Effector CD8-positive, alpha-beta T cell (primary cell): ENCODE data around the gene CIDEC.
"Not testable (repeated sequence)": the region's sequence is repeated elsewhere in the genome, so short reads cannot be mapped to it uniquely, and the experiment has no call there.

ENCODE experiments used
- DNase-seq: peaks from one replicate; lab custom pipeline; 2025; lab: John Stamatoyannopoulos, UW

The CIDEC gene

GRCh38 chr3:9876255-9876654, 3.8 kb downstream of the CIDEC start:
- not testable (repeated sequence) for DNase-seq

GRCh38 chr3:9875448-9875847, 4.6 kb downstream of the CIDEC start:
- no peak for DNase-seq

GRCh38 chr3:9872067-9872466, 8.0 kb downstream of the CIDEC start:
- DNase-seq, result not testable (repeated sequence)

- DNase-seq, result no peak
Measured at GRCh38 chr3:9870978-9871377, 9.1 kb downstream of the CIDEC start.

- DNase-seq, result no peak
Measured at GRCh38 chr3:9869955-9870354, 10.1 kb downstream of the CIDEC start.

GRCh38 chr3:9867106-9867505, 12.9 kb downstream of the CIDEC start:
- DNase-seq, result no peak

- DNase-seq, result no peak
Measured at GRCh38 chr3:9866639-9867038, 13.4 kb downstream of the CIDEC start.

- not testable (repeated sequence) for DNase-seq
Measured at GRCh38 chr3:9865125-9865637, 14.9 kb downstream of the CIDEC start.

- no peak for DNase-seq
Measured at GRCh38 chr3:9864200-9864927, 15.7 kb downstream of the CIDEC start.

GRCh38 chr3:9863058-9863772, 16.8 kb downstream of the CIDEC start:
- no peak for DNase-seq

GRCh38 chr3:9862391-9863057, 17.5 kb downstream of the CIDEC start:
- no peak for DNase-seq

- no peak for DNase-seq
Measured at GRCh38 chr3:9861626-9862130, 18.4 kb downstream of the CIDEC start.

- DNase-seq, result no peak
Measured at GRCh38 chr3:9861201-9861600, 18.9 kb downstream of the CIDEC start.

- no peak for DNase-seq
Measured at GRCh38 chr3:9859530-9860025, 20.5 kb downstream of the CIDEC start.

- DNase-seq, result no peak
Measured at GRCh38 chr3:9855594-9855993, 24.5 kb downstream of the CIDEC start.

- DNase-seq, result not testable (repeated sequence)
Measured at GRCh38 chr3:9854291-9854940, 25.6 kb downstream of the CIDEC start.

GRCh38 chr3:9852528-9852927, 27.5 kb downstream of the CIDEC start:
- DNase-seq, result no peak

- not testable (repeated sequence) for DNase-seq
Measured at GRCh38 chr3:9851926-9852325, 28.1 kb downstream of the CIDEC start.

GRCh38 chr3:9851383-9851782, 28.7 kb downstream of the CIDEC start:
- not testable (repeated sequence) for DNase-seq

GRCh38 chr3:9848860-9849259, 31.2 kb downstream of the CIDEC start:
- DNase-seq, result not testable (repeated sequence)

GRCh38 chr3:9847870-9848269, 32.2 kb downstream of the CIDEC start:
- not testable (repeated sequence) for DNase-seq
